Suprapubic skin (tissue), 4 donors: ENCODE results near the gene TAC4. TPM values are rescaled to one million over a fixed set of nuclear protein-coding genes. Genes with fewer than 3 reads are reported as not detected.

Experiments used
- DNase-seq, 2 donors: peaks; one replicate each; pipeline ENCODE4 v3.0.0-alpha.2; 2019; ENCODE audit warnings: low spot score in 2 of 2
- H3K27ac ChIP-seq: fragments of 200-600 bp; sonication (generic); one replicate; pipeline ENCODE4 v1.5.1; 2019
- H3K27me3 ChIP-seq: fragments of 200-600 bp; sonication (generic); one replicate; pipeline ENCODE4 v1.5.1; 2019
- H3K36me3 ChIP-seq: fragments of 200-600 bp; sonication (generic); one replicate; pipeline ENCODE4 v1.5.1; 2019
- H3K4me1 ChIP-seq: fragments of 200-600 bp; sonication (generic); one replicate; pipeline ENCODE4 v1.5.1; 2019
- H3K4me3 ChIP-seq: fragments of 200-600 bp; sonication (generic); one replicate; pipeline ENCODE4 v1.5.1; 2019; ENCODE audit warnings: mild to moderate bottlenecking
- H3K9me3 ChIP-seq: fragments of 200-600 bp; sonication (generic); one replicate; pipeline ENCODE4 v1.5.1; 2019
- EP300 ChIP-seq: sonication (generic); formaldehyde crosslinking; IDR thresholded peaks from one replicate; pipeline ENCODE4 v1.6.1; 2017; ENCODE audit warnings: antibody characterized with exemption
- POLR2A ChIP-seq, 2 donors: fragments of 450-650 bp; IDR thresholded peaks; one replicate each; pipeline ENCODE4 v1.6.1; 2017; ENCODE audit warnings: antibody characterized with exemption in 2 of 2, mild to moderate bottlenecking in 2 of 2, moderate library complexity in 2 of 2
- POLR2AphosphoS5 ChIP-seq, 3 donors: sonication (generic); formaldehyde crosslinking; IDR thresholded peaks; one replicate each; pipeline ENCODE4 v1.6.1; 2017; ENCODE audit warnings: antibody characterized with exemption in 3 of 3
- WGBS: methylation state at CpG from one replicate; pipeline ENCODE4 v1.1.5; 2018; 5-methylcytosine and 5-hydroxymethylcytosine counted together
- total RNA-seq, 4 donors: library from RNA; depleted of rRNA; stranded (reverse); fragments of >200 nt; gene quantifications; one replicate each; pipeline ENCODE4 v1.1.0, GENCODE V29; 2016
- TF ChIP-seq, protein P1 (sequence below), 2 donors: fragments of 200-600 bp in 1 of 2; fragments of 450-650 bp in 1 of 2; sonication (generic) in 1 of 2; IDR thresholded peaks; one replicate each; pipeline ENCODE4 v1.5.1; 2016 to 2019; ENCODE audit warnings: antibody characterized with exemption in 2 of 2, mild to moderate bottlenecking in 1 of 2, moderate library complexity in 1 of 2

The TAC4 gene
- total RNA-seq, 4 donors from 2014 or later = not detected

GRCh38 chr17:49866019-49866380 lies 18.1 kb upstream of the TAC4 start:
- H3K4me1 ChIP-seq = peaks cover 2% of the 10 kb centered on the region
- no peaks in the 10 kb centered on the region for H3K36me3 ChIP-seq
- TF ChIP-seq, protein P1, sequence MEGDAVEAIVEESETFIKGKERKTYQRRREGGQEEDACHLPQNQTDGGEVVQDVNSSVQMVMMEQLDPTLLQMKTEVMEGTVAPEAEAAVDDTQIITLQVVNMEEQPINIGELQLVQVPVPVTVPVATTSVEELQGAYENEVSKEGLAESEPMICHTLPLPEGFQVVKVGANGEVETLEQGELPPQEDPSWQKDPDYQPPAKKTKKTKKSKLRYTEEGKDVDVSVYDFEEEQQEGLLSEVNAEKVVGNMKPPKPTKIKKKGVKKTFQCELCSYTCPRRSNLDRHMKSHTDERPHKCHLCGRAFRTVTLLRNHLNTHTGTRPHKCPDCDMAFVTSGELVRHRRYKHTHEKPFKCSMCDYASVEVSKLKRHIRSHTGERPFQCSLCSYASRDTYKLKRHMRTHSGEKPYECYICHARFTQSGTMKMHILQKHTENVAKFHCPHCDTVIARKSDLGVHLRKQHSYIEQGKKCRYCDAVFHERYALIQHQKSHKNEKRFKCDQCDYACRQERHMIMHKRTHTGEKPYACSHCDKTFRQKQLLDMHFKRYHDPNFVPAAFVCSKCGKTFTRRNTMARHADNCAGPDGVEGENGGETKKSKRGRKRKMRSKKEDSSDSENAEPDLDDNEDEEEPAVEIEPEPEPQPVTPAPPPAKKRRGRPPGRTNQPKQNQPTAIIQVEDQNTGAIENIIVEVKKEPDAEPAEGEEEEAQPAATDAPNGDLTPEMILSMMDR (IDR thresholded peaks at IDR 0.05) = no peak
- no peak for TF ChIP-seq EP300
- TF ChIP-seq POLR2A (IDR thresholded peaks at IDR 0.05) = no peak
- TF ChIP-seq POLR2AphosphoS5 (IDR thresholded peaks at IDR 0.05) = no peak
- H3K9me3 ChIP-seq = no peaks in the 10 kb centered on the region
- no peak overlapping the region for H3K4me3 ChIP-seq
- no peak for DNase-seq
- 56% methylated on average over 1 of the region's 1 CpG for WGBS
- H3K27ac ChIP-seq = no peak overlapping the region
- H3K27me3 ChIP-seq = peaks cover 3% of the 10 kb centered on the region

GRCh38 chr17:49862781-49863331 lies 15.0 kb upstream of the TAC4 start:
- Histone ChIP-seq H3K4me1 (peaks cover 10% of the 10 kb centered on the region), H3K27me3 (peaks cover 3% of the 10 kb centered on the region), H3K36me3 (no peaks in the 10 kb centered on the region), H3K4me3 (no peak overlapping the region), H3K9me3 (no peaks in the 10 kb centered on the region), H3K27ac (no peak overlapping the region)
- no peak for DNase-seq
- 25% methylated on average over 14 of the region's 17 CpGs for WGBS
- TF ChIP-seq POLR2A (IDR thresholded peaks at IDR 0.05) = no peak
- TF ChIP-seq, protein P1 (IDR thresholded peaks at IDR 0.05) = no peak
- TF ChIP-seq EP300 = no peak
- TF ChIP-seq POLR2AphosphoS5 (IDR thresholded peaks at IDR 0.05) = no peak

GRCh38 chr17:49861150-49861884 lies 13.4 kb upstream of the TAC4 start:
- peaks cover 3% of the 10 kb centered on the region for H3K27me3 ChIP-seq
- H3K27ac ChIP-seq = no peak overlapping the region
- H3K4me1 ChIP-seq = peaks cover 10% of the 10 kb centered on the region
- DNase-seq = no peak
- no peak overlapping the region for H3K4me3 ChIP-seq
- 40% methylated on average over 16 of the region's 16 CpGs for WGBS
- TF ChIP-seq POLR2AphosphoS5 (IDR thresholded peaks at IDR 0.05) = no peak
- TF ChIP-seq, protein P1 (IDR thresholded peaks at IDR 0.05) = peak; percentile 59 to 79
- H3K9me3 ChIP-seq = no peaks in the 10 kb centered on the region
- H3K36me3 ChIP-seq = no peaks in the 10 kb centered on the region

DNA sequence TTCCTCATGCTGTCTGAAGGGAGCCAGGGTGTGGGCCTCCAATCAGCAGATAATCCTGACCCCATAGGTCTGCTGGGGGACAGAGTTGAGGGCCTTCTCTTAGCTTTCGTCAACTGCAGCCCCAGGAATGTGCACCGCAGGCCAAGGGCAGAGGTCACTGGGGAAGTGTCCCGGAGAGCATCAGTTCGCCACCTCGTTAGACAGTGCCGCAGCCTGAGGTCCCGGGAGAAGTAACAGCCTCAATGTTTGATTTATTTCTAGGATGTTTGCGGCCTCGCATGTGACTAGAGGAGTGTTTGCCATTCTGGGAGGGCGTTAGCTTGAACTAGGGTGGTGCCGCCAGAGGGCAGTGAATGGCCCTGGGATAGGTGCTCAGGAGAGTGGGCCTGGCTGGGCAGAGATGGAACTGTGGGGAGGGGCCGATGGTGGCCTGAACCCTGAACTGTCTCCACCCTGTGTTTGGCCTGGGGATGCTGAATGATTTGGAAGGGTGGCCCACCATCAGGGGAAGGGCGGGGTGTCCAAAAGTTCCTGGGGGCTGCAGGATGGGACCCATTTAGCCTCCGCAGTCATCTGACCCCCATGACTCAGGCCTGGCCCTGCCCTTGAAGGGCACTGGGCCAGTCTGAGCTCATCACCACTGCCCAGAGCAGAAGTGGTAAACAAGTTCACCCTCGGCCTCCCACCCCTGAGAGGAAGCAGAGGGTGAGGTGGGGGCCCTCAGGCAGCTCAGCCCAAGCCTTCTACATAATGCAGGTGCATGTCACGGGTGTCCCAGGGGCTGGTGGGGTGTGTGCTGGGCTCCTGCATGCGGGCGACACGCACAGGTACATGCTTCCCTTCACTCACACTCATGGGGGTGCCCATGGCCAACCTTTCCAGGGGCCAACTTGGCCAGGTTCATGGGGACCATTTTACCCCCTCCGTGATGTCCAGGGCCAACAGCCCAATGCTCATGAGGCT lies 12.4 kb upstream of the TAC4 start:
- Histone ChIP-seq H3K27ac (no peak overlapping the region), H3K9me3 (no peaks in the 10 kb centered on the region), H3K27me3 (peaks cover 3% of the 10 kb centered on the region), H3K4me1 (peaks cover 10% of the 10 kb centered on the region), H3K4me3 (no peak overlapping the region), H3K36me3 (no peaks in the 10 kb centered on the region)
- TF ChIP-seq POLR2A (IDR thresholded peaks at IDR 0.05) = no peak
- no peak for TF ChIP-seq POLR2AphosphoS5 (IDR thresholded peaks at IDR 0.05)
- TF ChIP-seq, protein P1 (IDR thresholded peaks at IDR 0.05) = no peak
- no peak for TF ChIP-seq EP300
- no peak for DNase-seq
- WGBS = 71% methylated on average over 13 of the region's 20 CpGs

GRCh38 chr17:49858796-49859195 lies 10.9 kb upstream of the TAC4 start:
- DNase-seq = no peak
- H3K36me3 ChIP-seq = no peaks in the 10 kb centered on the region
- H3K4me1 ChIP-seq = peaks cover 10% of the 10 kb centered on the region
- H3K27me3 ChIP-seq = peaks cover 3% of the 10 kb centered on the region
- no peak overlapping the region for H3K27ac ChIP-seq
- 32% methylated on average over 6 of the region's 6 CpGs for WGBS
- no peaks in the 10 kb centered on the region for H3K9me3 ChIP-seq
- no peak overlapping the region for H3K4me3 ChIP-seq
- TF ChIP-seq EP300 = no peak
- TF ChIP-seq, protein P1 (IDR thresholded peaks at IDR 0.05) = no peak
- no peak for TF ChIP-seq POLR2A (IDR thresholded peaks at IDR 0.05)
- no peak for TF ChIP-seq POLR2AphosphoS5 (IDR thresholded peaks at IDR 0.05)
